Activated CD8-positive, alpha-beta memory T cell treated with anti-CD3 and anti-CD28 coated beads for 4 hours (primary cell): ENCODE results near the gene MAPKAPK2.

Source experiments
- DNase-seq, 2 donors: peaks; one replicate each; pipeline ENCODE4 v3.0.0-alpha.2; 2020; ENCODE audit warnings: low read depth in 2 of 2

MAPKAPK2 gene

DNA sequence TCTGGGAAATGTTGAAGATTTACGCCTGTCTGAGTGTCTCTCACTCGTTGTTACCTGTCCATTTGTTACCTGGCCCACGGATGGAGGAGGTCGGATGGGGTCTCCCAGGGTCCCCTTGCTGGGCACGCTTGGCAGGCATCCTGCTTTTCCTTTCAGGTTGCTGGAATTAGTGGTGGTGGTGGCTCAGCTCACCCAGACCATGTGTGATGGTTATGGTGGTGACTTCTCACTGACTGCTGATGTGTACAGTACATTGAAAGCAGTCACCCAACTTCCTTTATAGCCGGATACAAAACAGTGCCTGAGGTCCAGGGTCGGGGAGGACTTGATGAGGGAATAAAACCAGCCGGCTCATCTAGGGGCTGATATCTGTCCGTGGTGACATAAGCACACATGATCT, 19.5 kb downstream of the MAPKAPK2 start:
- no peak for DNase-seq

GRCh38 chr1:206705191-206705590, 20.5 kb downstream of the MAPKAPK2 start:
- DNase-seq: no peak

GRCh38 chr1:206705726-206706297, 21.1 kb downstream of the MAPKAPK2 start:
- no peak for DNase-seq

GRCh38 chr1:206706298-206706791, 21.6 kb downstream of the MAPKAPK2 start:
- no peak for DNase-seq

- no peak for DNase-seq
Observed at GRCh38 chr1:206706806-206707366, 22.2 kb downstream of the MAPKAPK2 start.

- no peak for DNase-seq
Observed at GRCh38 chr1:206708058-206708457, 23.4 kb downstream of the MAPKAPK2 start.

GRCh38 chr1:206708882-206709281, 24.2 kb downstream of the MAPKAPK2 start:
- DNase-seq: no peak

DNA sequence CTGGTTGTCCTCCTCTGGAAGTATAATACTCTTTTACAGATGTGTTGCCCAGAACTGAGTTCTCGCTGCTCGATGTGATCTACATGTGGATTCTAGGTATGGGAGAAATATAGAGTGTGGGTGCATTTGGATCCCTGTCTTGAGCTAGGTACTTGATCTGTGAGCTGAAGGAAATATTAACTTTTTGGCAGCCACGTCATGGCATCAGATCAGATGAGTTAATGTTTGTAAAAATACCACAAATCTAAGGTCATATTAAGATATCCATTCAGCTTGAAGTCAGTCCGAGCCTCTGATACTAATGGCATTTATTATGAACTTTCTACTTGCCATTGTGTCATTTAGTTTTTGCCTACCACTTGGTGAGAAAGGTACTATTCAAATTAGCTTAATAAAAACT, 24.6 kb downstream of the MAPKAPK2 start:
- DNase-seq: no peak

DNA sequence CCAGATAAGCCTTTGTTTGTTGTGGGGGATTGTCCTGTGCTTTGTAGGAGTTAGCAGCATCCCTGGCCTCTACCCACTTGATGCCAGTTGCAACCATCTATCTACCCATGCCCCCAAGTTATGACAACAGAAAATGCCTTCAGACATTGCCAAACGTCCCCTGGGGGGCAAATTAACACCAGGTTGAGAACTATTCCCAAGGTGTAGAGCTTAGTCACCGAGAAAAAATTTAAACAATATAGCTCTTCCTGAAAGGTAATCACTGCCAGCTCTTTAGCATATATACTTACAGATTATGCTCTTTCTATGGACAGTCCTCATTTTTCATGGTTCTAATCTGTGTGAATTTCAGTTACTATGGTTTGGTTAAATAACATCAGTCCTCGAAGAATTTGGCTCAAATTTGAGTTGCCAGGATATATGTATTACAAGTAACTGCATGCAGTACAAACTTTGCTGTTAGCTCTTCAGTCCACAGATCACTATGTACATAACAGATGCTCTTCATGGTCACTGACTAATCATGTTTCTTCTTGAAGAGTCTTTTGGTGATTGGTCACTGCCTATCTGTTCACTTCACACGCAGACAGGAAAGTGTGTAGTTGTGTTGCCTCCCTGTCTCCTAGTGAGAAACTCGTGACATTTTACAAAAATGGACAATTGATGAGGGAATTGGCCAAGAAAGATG, 25.2 kb downstream of the MAPKAPK2 start:
- no peak for DNase-seq

GRCh38 chr1:206710460-206710823, 25.7 kb downstream of the MAPKAPK2 start:
- DNase-seq: no peak

DNA sequence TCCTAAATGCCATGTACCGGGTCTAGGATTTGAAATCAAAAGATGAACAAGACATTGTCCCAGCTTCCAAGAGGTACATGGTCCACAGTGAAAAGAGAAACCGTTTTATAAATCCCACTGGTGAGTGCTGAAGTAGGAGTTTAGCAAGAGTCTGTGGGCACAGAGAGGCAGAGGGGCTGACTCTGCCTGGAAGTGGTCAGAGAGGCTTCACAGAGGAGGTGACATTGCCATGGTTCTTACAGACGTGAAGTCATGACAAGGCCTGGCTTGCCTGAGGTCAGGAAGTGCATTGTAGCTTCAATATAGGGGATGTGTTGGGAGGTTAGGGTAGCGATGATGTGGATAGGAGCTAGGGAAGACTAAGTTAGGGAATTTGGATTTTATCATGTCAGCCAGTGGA, 28.4 kb downstream of the MAPKAPK2 start:
- no peak for DNase-seq

- no peak for DNase-seq
Observed at GRCh38 chr1:206713910-206714312, 29.2 kb downstream of the MAPKAPK2 start.

- no peak for DNase-seq
Observed at GRCh38 chr1:206714331-206715058, 29.8 kb downstream of the MAPKAPK2 start.

GRCh38 chr1:206715120-206715519, 30.4 kb downstream of the MAPKAPK2 start:
- DNase-seq: no peak

GRCh38 chr1:206715552-206716158, 30.9 kb downstream of the MAPKAPK2 start:
- no peak for DNase-seq

GRCh38 chr1:206716159-206716869, 31.6 kb downstream of the MAPKAPK2 start:
- no peak for DNase-seq

DNA sequence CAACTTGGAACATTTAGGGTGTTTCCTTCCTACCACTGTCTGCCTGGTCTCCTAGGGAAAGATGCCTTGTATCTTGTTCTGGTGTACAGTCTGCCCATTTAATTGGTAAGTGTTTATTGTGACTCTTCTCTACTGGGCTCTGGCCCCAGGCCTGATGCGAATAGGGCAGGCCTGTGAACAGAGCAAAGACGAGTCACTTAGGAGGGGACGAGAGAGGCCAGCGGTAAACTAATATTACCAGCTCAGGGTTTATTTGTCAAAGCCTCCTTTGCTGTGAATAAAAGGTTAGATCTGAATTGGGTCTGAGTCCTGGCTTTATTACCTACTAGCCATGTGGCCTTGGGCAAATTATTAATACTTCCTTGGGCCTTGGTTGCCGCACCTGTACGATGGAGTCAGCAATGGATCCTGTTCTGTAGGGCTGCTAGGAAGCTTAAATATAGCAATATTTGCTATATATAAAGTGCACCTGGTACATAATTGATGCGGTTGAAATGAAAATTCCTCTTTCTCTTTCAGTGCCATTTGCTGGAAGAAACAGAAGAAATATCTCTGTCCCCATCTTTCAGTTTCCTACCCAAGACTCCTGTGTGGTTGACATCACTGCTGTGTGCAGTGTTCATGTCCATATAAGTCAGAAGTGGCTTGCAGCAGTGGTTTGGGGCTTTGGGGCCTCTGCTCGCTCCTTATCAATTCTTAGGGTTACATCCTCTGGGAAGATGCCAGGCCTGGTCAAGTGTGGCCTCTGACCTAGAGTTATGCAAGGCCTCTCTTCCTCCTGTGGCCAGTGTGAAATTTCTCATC, 32.4 kb downstream of the MAPKAPK2 start:
- DNase-seq: no peak

- no peak for DNase-seq
Observed at GRCh38 chr1:206717674-206717989, 32.9 kb downstream of the MAPKAPK2 start.

DNA sequence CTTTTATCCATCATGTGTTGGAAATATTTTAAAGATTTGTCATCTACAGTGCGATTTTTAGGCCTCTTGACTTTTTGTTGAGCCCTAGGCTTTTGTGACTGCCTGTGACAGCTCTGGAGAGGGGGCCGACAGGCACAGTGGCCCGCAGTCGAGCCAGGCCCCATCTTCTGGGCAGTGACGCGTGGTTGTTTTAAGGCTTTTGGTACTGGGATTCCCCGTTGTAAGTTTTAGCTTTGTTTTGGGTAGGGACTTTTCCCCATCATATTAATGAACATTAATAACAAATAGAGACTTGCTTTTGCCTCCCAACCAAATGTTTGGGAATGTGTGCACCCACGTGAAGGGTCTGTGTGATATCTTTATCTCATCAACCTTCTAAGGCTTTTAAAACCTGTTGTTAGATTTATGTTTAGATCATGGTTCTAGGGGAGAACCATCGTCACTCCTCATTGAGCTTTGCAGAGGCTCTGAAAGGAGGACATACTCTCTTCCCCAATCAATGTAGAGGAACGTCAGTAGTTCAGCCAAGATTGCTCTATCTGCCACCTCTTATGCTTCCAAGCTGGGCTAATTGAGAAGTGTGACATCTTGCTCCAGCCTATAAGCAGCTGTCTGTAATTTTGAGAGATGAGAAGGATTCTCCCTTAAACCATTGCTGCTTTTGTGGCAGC, 34.6 kb downstream of the MAPKAPK2 start:
- no peak for DNase-seq

- no peak for DNase-seq
Observed at GRCh38 chr1:206721454-206721853, 36.7 kb downstream of the MAPKAPK2 start.
